ENCODE data around the gene RCBTB2.

DNA sequence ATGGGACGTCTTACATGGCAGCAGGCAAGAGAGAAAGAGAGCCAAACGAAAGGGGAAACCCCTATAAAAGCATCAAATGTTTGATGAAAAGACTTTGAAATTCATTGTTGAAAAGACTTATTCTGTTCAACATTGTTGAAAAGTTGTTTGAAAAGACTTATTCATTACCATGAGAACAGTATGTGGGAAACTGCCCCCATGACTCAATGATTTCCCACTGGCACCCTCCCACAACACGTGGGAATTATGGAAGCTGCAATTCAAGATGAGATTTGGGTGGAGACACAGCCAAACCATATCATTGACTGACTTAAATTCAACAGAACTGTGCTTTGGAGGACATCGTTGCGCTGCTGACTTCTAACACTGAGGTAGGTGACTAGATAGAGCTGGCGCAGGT, 48.0 kb upstream of the RCBTB2 start:
- TF ChIP-seq POLR2A (IDR thresholded peaks at IDR 0.05) (no peak), EP300 (IDR thresholded peaks at IDR 0.05) (peak in 1 of 2 donors; percentile 48)
- TF ChIP-seq, protein P1, sequence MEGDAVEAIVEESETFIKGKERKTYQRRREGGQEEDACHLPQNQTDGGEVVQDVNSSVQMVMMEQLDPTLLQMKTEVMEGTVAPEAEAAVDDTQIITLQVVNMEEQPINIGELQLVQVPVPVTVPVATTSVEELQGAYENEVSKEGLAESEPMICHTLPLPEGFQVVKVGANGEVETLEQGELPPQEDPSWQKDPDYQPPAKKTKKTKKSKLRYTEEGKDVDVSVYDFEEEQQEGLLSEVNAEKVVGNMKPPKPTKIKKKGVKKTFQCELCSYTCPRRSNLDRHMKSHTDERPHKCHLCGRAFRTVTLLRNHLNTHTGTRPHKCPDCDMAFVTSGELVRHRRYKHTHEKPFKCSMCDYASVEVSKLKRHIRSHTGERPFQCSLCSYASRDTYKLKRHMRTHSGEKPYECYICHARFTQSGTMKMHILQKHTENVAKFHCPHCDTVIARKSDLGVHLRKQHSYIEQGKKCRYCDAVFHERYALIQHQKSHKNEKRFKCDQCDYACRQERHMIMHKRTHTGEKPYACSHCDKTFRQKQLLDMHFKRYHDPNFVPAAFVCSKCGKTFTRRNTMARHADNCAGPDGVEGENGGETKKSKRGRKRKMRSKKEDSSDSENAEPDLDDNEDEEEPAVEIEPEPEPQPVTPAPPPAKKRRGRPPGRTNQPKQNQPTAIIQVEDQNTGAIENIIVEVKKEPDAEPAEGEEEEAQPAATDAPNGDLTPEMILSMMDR (IDR thresholded peaks at IDR 0.05), result no peak
